Adrenal gland (tissue), 5 donors: ENCODE data around the gene KCNT1.

Experiments used
- CTCF ChIP-seq, 6 experiments: fragments of 450-650 bp in 4 of 6; fragments of 200-600 bp in 2 of 6; sonication (generic) in 1 of 6; IDR thresholded peaks; 1 replicate in 5 of 6; 2 replicates in 1 of 6; pipeline versions ENCODE4 v1.5.1 to v1.8.0; 2016 to 2021; ENCODE audit warnings: antibody characterized with exemption in 6 of 6, mild to moderate bottlenecking in 2 of 6, moderate library complexity in 1 of 6
- POLR2A ChIP-seq, 2 donors: fragments of 450-650 bp; IDR thresholded peaks; one replicate each; pipeline ENCODE4 v1.6.1; 2017; ENCODE audit warnings: antibody characterized with exemption in 2 of 2, mild to moderate bottlenecking in 2 of 2, moderate library complexity in 1 of 2
- donor health status: DM: no; HTN: no; CAD: no.

GRCh38 chr9:135731454-135731853 lies 29.5 kb downstream of the KCNT1 start:
- TF ChIP-seq POLR2A (IDR thresholded peaks at IDR 0.05) (no peak), CTCF (IDR thresholded peaks at IDR 0.05) (no peak)
